HL-60 (cell line): ENCODE results near the gene LRFN5.

Experiments
- DNase-seq, 2 experiments: peaks; one replicate each; pipeline ENCODE4 v3.0.0-alpha.2; 2010 to 2020; ENCODE audit warnings: low read depth in 1 of 2, low spot score in 1 of 2
- H3K27ac ChIP-seq: fragments of 250-450 bp; sonication (Bioruptor Pico); replicated peaks from 2 replicates; pipeline ENCODE4 v1.5.1; 2020; ENCODE audit warnings: mild to moderate bottlenecking, moderate library complexity
- H3K27me3 ChIP-seq: fragments of 250-450 bp; sonication (Bioruptor Pico); 2 replicates; pipeline ENCODE4 v1.5.1; 2021; ENCODE audit warnings: mild to moderate bottlenecking, moderate library complexity; ENCODE audit not compliant: insufficient read depth, poor library complexity, severe bottlenecking
- H3K4me3 ChIP-seq: replicated peaks from 2 replicates; pipeline ENCODE4 v1.5.1; 2011; ENCODE audit warnings: mild to moderate bottlenecking, control low read depth, low read length; ENCODE audit not compliant: insufficient read depth
- CTCF ChIP-seq: IDR thresholded peaks from one replicate; pipeline ENCODE4 v1.5.1; 2011; ENCODE audit warnings: low read length, control low read depth, inconsistent platforms; ENCODE audit not compliant: insufficient read depth
- GABPA ChIP-seq: IDR thresholded peaks from 2 replicates; pipeline ENCODE4 v1.6.1; 2012; ENCODE audit warnings: low read depth
- POLR2AphosphoS5 ChIP-seq: IDR thresholded peaks from 2 replicates; pipeline ENCODE4 v1.6.1; 2012; ENCODE audit warnings: low read depth
- SPI1 ChIP-seq: IDR thresholded peaks from 2 replicates; pipeline ENCODE4 v1.6.1; 2012; ENCODE audit warnings: low read depth, mild to moderate bottlenecking, borderline replicate concordance
- TF ChIP-seq, protein P1 (sequence below): IDR thresholded peaks from 2 replicates; pipeline ENCODE4 v1.6.1; 2012; ENCODE audit warnings: low read depth; ENCODE audit not compliant: insufficient replicate concordance

LRFN5 gene

GRCh38 chr14:41839661-41840060 is 233.0 kb downstream of the LRFN5 start:
- Histone ChIP-seq H3K27ac (no peak overlapping the region), H3K4me3 (no peak overlapping the region), H3K27me3 (no peaks in the 10 kb centered on the region)
- DNase-seq: no peak
- no peak for TF ChIP-seq GABPA
- no peak for TF ChIP-seq SPI1
- TF ChIP-seq CTCF: no peak
- TF ChIP-seq, protein P1, sequence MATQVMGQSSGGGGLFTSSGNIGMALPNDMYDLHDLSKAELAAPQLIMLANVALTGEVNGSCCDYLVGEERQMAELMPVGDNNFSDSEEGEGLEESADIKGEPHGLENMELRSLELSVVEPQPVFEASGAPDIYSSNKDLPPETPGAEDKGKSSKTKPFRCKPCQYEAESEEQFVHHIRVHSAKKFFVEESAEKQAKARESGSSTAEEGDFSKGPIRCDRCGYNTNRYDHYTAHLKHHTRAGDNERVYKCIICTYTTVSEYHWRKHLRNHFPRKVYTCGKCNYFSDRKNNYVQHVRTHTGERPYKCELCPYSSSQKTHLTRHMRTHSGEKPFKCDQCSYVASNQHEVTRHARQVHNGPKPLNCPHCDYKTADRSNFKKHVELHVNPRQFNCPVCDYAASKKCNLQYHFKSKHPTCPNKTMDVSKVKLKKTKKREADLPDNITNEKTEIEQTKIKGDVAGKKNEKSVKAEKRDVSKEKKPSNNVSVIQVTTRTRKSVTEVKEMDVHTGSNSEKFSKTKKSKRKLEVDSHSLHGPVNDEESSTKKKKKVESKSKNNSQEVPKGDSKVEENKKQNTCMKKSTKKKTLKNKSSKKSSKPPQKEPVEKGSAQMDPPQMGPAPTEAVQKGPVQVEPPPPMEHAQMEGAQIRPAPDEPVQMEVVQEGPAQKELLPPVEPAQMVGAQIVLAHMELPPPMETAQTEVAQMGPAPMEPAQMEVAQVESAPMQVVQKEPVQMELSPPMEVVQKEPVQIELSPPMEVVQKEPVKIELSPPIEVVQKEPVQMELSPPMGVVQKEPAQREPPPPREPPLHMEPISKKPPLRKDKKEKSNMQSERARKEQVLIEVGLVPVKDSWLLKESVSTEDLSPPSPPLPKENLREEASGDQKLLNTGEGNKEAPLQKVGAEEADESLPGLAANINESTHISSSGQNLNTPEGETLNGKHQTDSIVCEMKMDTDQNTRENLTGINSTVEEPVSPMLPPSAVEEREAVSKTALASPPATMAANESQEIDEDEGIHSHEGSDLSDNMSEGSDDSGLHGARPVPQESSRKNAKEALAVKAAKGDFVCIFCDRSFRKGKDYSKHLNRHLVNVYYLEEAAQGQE: no peak
- TF ChIP-seq POLR2AphosphoS5: no peak

- peak; percentile 73 to 87 for DNase-seq
- no peaks in the 10 kb centered on the region for H3K27me3 ChIP-seq
- peak overlapping the region; percentile 67 for H3K27ac ChIP-seq
- no peak overlapping the region for H3K4me3 ChIP-seq
- peak; percentile 33; the same call in 1 of the 2 replicates for TF ChIP-seq POLR2AphosphoS5
- TF ChIP-seq, protein P1: no peak
- peak; percentile 2; the same call in 1 of the 2 replicates for TF ChIP-seq SPI1
Measured at GRCh38 chr14:41859336-41859735, 252.7 kb downstream of the LRFN5 start.

DNA sequence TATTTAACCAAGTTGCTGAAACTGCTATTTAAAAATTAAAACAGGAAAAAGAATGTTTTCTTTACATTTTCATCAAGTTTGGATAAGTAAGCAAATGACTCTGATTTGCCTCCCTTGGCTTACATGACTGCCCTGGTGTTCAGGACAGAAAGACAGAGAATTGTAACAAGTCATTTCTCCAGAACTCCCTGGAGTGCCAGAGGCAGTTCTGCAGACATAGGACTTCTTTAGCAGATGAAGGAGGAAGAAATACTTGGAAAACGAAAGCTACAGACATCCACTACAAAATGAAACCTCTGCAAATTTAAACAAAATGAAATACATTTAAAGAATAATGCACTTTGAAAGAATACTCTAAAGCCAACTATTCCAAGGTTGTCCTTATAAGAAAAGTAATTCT is 253.9 kb downstream of the LRFN5 start:
- TF ChIP-seq SPI1 (no peak), GABPA (no peak), POLR2AphosphoS5 (no peak), CTCF (no peak)
- TF ChIP-seq, protein P1: no peak
- H3K27me3 ChIP-seq: no peaks in the 10 kb centered on the region
- no peak for DNase-seq
- no peak overlapping the region for H3K27ac ChIP-seq
- H3K4me3 ChIP-seq: no peak overlapping the region

- H3K27ac ChIP-seq: no peak overlapping the region
- TF ChIP-seq POLR2AphosphoS5: no peak
- TF ChIP-seq, protein P1: no peak
- no peak for TF ChIP-seq GABPA
- H3K27me3 ChIP-seq: no peaks in the 10 kb centered on the region
- DNase-seq: no peak
- no peak overlapping the region for H3K4me3 ChIP-seq
Measured at GRCh38 chr14:41865894-41866293, 259.2 kb downstream of the LRFN5 start.
